RWPE1 (cell line): Measurements from ENCODE around the gene UBAC2.

Experiments
- CTCF ChIA-PET: fragments of 350-600 bp; sonication (Branson Sonifier 250); formaldehyde crosslinking; extraction: SDS; loops from one replicate; lab custom pipeline; 2021; lab: Yijun Ruan, JAX
- POLR2A ChIA-PET: fragments of 400-600 bp; formaldehyde crosslinking; extraction: SDS; loops from one replicate; lab custom pipeline; 2020; ENCODE audit warnings: antibody characterized with exemption; ENCODE audit not compliant: low non-redundant PET; lab: Yijun Ruan, JAX
- DNase-seq: peaks from one replicate; pipeline ENCODE4 v3.0.0; 2012; ENCODE audit warnings: low spot score
- H3K27ac ChIP-seq: fragments of 450-650 bp; 2 replicates; pipeline ENCODE4 v1.5.1; 2017
- TF ChIP-seq, protein P1 (sequence below): fragments of 450-650 bp; conservative IDR thresholded peaks from 2 replicates; pipeline ENCODE4 v1.5.1; 2017; ENCODE audit warnings: low read depth, mild to moderate bottlenecking

Gene UBAC2

GRCh38 chr13:99322297-99323103 is 121.8 kb downstream of the UBAC2 start:
- ChIA-PET CTCF (interaction anchor here (1.4 to 1.7 kb wide), 2 partner anchors 114 to 146 kb away, joined by 3 to 4 read pairs; no protein-coding TSS in a partner anchor), POLR2A (no interaction called here)
- DNase-seq = peak; percentile 62
- TF ChIP-seq, protein P1, sequence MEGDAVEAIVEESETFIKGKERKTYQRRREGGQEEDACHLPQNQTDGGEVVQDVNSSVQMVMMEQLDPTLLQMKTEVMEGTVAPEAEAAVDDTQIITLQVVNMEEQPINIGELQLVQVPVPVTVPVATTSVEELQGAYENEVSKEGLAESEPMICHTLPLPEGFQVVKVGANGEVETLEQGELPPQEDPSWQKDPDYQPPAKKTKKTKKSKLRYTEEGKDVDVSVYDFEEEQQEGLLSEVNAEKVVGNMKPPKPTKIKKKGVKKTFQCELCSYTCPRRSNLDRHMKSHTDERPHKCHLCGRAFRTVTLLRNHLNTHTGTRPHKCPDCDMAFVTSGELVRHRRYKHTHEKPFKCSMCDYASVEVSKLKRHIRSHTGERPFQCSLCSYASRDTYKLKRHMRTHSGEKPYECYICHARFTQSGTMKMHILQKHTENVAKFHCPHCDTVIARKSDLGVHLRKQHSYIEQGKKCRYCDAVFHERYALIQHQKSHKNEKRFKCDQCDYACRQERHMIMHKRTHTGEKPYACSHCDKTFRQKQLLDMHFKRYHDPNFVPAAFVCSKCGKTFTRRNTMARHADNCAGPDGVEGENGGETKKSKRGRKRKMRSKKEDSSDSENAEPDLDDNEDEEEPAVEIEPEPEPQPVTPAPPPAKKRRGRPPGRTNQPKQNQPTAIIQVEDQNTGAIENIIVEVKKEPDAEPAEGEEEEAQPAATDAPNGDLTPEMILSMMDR = no peak
- no peak overlapping the region for H3K27ac ChIP-seq

DNA sequence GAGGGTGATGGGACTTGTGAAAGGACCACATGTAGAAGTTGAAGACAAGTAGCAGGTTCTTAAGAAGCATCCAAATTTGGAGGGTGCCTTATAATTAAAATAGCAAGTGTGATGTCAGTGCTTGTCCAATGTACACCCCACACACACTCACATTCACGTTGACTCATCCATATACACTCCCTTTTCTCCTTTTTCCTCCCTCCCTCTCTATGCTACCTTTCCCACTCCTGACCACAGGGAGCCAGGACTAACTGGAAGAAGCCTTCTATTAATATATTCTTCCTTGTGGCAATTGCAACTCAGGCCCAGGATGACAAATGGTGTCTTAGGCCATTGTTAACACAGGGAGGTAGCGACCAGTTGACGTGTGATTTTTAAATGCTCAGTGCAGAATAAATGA is 122.8 kb downstream of the UBAC2 start:
- no peak for DNase-seq
- ChIA-PET POLR2A (no interaction called here), CTCF (no interaction called here)
- H3K27ac ChIP-seq = no peak overlapping the region
- TF ChIP-seq, protein P1 = no peak

DNA sequence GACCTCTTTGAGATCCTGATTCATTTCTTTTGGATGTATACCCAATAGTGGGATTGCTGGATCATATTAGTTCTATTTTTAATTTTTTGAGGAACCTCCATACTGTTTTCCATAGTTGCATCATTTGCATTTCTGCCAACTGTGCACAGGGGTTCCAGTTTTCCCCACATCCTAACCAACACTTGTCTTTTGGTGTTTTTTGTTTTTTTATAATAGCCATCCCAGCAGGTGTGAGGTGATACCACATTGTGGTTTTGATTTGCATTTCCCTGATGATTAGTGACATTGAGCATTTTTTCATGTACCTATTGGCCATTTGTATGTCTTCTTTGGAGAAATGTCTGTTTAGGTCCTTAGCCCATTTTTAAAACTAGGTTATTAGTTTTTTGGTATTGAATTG is 125.4 kb downstream of the UBAC2 start:
- TF ChIP-seq, protein P1 = no peak
- DNase-seq = no peak
- no peak overlapping the region for H3K27ac ChIP-seq
- ChIA-PET CTCF (no interaction called here), POLR2A (no interaction called here)

DNA sequence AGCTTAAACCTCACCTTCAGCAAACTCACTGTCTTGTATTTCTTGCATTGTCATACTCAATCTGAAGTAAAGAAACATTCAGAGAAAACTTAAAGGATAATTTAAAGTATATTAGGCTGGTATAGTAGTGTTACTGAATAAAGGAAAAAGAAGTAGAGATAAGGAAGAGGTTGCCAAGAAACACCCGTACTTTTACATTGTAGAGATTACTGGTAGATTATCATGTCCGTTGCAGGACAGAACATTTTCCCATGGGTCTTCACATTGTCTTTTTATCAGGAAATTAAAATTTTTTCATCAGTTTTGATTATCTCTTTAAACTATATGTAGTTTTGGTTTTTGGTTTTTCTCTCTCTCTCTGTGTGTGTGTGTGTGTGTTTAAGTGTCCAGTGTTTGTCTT is 126.5 kb downstream of the UBAC2 start:
- POLR2A ChIA-PET = no interaction called here
- CTCF ChIA-PET = no interaction called here

GRCh38 chr13:99327761-99328160 is 127.1 kb downstream of the UBAC2 start:
- H3K27ac ChIP-seq = no peak overlapping the region
- ChIA-PET POLR2A (no interaction called here), CTCF (no interaction called here)
- no peak for DNase-seq
- TF ChIP-seq, protein P1 = no peak

More for the DNA sequence above, 126.5 kb downstream of the UBAC2 start:
- no peak overlapping the region for H3K27ac ChIP-seq
- TF ChIP-seq, protein P1 = no peak
- DNase-seq = no peak

DNA sequence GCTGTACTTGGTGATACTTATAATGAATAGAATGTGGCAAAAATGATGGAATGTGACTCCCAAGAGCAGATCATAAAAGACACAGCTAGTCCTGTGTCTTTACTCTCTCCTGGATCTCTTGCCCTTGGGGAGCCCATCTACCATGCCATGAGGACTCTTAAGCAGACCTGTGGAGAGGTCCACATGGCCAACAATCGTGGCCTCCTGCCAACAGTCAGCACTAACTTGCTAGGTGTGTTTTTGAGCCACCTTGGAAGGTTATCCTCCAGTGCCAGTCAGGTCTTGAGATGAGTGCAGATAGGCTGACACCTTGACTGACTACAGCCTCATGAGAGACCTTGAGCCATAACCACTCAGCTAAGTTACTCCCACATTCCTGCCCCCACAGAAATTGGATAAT is 128.8 kb downstream of the UBAC2 start:
- H3K27ac ChIP-seq = no peak overlapping the region
- DNase-seq = no peak
- POLR2A ChIA-PET = no interaction called here
- CTCF ChIA-PET = no interaction called here
- TF ChIP-seq, protein P1 = no peak
